NCI-H1436 (cell line): ENCODE data around the gene ABT1.
A peak's percentile ranks its signal among the peaks of the same experiment; 100 is the strongest.
"Not testable (repeated sequence)": the region's sequence is repeated elsewhere in the genome, so short reads cannot be mapped to it uniquely, and the experiment has no call there.

Experiments used
- DNase-seq: peaks from one replicate; lab custom pipeline; 2025; lab: John Stamatoyannopoulos, UW

ABT1 gene

GRCh38 chr6:26596579-26597388 lies at the start of gene ABT1:
ABT1 (plus strand) TSS chr6:26596953; CDS start chr6:26596983, 30 bp downstream.
- peak; percentile 95 for DNase-seq

GRCh38 chr6:26547363-26547762 lies 49.4 kb upstream of the ABT1 start:
- DNase-seq: not testable (repeated sequence)

- peak; percentile 50 for DNase-seq
Measured at GRCh38 chr6:26550250-26550993, 46.3 kb upstream of the ABT1 start.

- no peak for DNase-seq
Measured at GRCh38 chr6:26552205-26552604, 44.5 kb upstream of the ABT1 start.

- DNase-seq: no peak
Measured at GRCh38 chr6:26552640-26553188, 44.0 kb upstream of the ABT1 start.

GRCh38 chr6:26553264-26553634 lies 43.5 kb upstream of the ABT1 start:
- peak; percentile 75 for DNase-seq

GRCh38 chr6:26553635-26554446 lies 42.9 kb upstream of the ABT1 start:
- DNase-seq: peak; percentile 73

DNA sequence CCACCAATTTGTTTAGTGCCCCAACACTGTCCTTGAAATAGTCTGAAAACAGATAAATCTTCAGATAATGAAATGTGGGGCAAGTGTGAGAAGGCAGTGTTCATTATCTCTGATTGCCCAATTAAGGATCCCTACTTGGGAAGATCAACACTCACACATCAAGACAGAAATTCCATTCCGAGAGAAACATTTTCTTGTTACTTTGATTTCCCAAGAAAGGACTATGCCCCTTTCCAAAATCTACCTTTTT lies 42.4 kb upstream of the ABT1 start:
- DNase-seq: no peak

DNA sequence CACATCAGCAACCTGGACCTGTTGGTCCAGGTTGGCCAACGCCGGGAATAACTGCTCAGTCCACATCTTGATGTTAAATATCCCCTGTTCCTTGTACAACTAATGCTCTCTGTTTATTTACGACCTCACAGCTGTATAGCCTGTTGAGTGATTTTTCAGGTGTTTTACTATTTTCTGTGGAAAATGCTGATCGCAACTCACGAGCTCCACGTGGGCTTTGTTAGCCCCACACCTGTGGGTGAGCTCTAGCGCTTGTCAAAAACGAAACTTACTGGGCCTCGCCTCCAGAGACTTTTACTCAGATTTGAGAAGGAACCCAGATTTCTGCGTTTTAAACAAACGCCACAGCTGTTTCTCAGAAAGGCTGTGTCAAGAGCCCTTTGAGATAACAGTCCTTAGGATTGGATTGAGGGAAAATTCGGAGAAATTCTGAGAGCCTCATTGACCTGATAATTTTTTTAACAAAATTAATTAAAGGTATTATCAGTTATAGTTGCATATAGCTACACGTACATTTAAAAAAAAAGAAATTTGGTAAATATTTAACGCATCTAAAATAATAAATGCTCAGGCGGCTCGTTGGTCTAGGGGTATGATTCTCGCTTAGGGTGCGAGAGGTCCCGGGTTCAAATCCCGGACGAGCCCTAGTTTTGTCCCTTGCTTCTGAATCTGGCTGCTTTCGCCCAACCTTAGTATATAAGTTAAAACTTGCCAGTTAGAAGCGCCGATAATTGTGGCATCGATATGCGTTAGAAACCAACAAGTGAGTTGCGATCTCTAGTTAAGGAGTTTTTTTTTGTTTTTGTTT lies 41.9 kb upstream of the ABT1 start:
- no peak for DNase-seq

- no peak for DNase-seq
Measured at GRCh38 chr6:26555505-26556262, 41.1 kb upstream of the ABT1 start.

DNA sequence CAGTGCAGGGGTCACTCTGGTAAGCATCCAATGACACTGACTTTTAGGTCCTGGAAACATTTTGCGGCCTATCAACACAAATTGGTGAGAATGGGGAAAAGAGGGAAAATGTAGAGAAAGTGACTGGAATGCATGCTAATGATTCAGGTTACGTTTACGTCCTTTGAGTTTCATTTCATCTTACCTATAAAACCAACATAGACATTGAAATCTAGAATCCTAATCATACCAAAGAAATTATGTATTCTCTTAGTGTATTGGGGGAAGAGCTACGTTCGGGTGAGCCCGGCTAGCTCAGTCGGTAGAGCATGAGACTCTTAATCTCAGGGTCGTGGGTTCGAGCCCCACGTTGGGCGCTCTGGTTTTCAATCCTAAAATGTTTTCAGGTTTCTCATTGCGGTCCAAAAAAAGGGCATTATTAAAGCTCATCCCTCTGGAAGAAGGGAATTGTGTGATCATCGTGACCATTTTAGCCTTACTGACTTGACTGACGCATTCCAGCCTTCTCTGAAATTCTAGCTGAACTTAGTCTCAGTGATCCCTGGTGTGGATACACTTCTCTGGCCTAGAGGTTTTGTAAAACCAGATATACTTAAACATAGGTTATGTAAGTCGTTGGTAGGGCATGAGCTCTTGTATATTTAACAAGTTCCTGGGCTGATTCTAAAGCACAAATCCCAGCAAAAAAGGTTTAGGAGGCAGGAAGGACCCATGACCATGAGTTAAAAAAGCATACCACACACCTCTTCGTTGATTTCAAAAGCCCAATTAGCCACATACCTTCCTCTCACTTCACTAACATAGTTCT lies 40.3 kb upstream of the ABT1 start:
- peak; percentile 37 for DNase-seq

DNA sequence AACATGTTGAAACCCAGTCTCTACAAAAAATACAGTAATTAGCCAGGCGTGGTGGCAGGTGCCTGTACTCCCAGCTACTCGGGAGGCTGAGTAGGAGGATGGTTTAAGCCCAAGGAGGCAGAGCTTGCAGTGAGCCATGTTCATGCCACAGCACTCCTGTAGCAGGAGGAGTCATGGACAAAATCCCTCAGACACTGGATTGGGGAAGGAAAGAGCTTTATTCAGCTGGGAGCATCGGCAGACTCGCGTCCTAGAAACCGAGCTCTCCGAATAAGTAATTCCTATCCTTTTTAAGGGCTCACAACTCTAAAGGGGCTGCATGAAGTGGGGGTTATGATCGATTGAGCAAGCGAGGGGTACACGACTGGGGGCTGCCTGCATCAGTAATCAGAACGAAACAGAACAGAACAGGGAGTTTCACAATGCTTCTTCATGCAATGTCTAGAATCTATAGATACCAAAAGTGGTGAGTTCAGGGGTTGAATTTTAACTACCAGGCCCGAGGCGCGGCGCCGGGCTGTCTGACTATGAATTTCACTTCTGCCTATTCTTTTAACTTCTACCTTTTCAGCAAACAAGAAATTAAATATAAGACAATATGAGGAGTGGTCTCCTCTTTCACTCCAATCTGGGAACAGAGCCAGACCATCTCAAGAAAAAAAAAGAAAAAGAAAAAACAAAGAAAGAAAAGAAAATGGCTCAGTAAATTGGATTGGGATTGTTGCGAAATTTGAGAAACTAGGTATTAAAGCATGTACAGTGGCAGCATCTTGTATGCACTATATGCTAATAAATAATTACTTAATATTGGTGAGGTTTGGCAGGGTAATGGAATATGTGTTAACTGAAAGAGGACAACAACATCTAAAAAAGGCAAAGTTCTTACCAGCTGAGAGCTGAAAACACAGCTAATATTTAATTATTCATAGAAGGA lies 35.0 kb upstream of the ABT1 start:
- no peak for DNase-seq

GRCh38 chr6:26563488-26563887 lies 33.3 kb upstream of the ABT1 start:
- no peak for DNase-seq

DNA sequence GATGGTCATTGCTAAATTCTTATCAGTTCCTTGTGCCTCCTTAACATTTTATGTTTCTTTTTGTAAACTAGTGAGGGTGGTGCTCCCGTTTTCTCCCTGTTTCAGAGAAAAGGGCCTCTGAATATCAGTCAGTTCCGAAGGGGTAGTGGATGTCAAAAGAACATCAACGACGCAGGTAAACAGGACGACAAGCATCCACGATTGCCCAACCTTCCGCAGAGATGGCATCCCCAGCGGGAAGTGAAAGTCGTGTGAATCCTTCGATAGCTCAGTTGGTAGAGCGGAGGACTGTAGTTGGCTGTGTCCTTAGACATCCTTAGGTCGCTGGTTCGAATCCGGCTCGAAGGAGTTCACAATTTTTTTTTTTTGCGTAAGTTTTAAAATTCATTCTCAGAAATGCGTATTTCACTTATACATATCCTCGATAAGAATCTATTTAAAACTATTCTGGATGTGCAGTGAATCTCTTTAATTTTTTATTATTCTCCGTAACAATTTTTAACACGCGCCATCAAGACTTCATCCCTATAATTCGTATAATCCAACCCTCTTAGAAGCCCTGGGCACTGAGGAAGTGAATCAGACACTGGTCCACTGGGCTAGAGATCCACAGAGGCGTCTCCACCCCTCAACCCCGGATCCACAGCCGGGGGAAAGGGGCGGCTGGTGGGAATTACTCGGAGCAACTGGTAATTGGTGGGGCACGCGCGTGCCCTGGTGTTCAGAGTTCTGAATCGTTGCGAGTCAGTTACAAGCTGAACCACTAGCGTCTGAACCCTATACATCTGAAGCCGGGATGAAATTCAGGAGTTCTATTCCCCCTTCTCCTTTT lies 27.9 kb upstream of the ABT1 start:
- peak; percentile 90 for DNase-seq

- no peak for DNase-seq
Measured at GRCh38 chr6:26569433-26569764, 27.4 kb upstream of the ABT1 start.

- DNase-seq: no peak
Measured at GRCh38 chr6:26570027-26570809, 26.5 kb upstream of the ABT1 start.

DNA sequence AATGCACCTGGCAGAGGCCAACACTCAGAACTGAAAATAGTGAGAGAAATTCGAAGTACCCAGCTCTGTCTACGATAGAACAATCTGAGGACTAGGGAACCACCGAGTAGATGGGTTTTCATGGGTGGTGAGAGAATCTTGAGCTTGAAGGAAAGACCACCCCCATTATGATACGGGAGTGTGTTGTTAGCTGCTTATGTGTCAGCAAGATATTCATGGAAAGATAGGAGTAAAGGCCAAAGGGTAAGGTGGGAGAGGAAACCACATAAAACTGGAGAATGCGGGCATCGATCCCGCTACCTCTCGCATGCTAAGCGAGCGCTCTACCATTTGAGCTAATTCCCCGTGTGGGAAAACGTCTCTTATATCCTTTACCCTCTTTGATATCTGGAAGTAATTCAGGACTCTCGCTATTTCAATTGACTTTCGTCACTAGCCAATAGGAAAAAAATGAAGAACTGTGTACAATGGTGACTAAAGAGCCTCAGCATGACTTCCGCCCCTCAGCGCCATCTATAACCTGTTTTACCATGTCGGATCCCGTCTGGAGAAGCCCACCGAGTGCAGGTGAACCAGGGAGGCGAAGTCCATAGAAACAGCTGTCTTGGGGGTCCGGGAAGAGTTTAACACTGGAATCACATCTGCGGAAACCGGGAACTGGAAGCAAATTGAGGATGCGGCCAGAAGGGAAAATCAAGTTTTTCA lies 25.0 kb upstream of the ABT1 start:
- DNase-seq: peak; percentile 78
